Neural cell (in vitro differentiated cells): ENCODE results near the gene LRRTM3.

Source experiments
- CTCF ChIP-seq: fragments of 450-650 bp; IDR thresholded peaks from 2 replicates; pipeline ENCODE4 v1.5.1; 2014; ENCODE audit warnings: antibody characterized with exemption, mild to moderate bottlenecking, moderate library complexity; ENCODE audit not compliant: poor library complexity, severe bottlenecking
- EZH2 ChIP-seq: fragments of 200-600, 300-800 bp; shearing (Covaris generic), sonication (generic); IDR thresholded peaks from 2 replicates; pipeline ENCODE4 v1.6.1; 2014; ENCODE audit warnings: antibody characterized with exemption, low read length, borderline replicate concordance, mild to moderate bottlenecking; ENCODE audit not compliant: insufficient read depth, poor library complexity, severe bottlenecking
- POLR2AphosphoS5 ChIP-seq: IDR thresholded peaks from 2 replicates; pipeline ENCODE4 v1.6.1; 2012
- RAD21 ChIP-seq: fragments of 450-650 bp; conservative IDR thresholded peaks from 2 replicates; pipeline ENCODE4 v1.6.1; 2014; ENCODE audit warnings: antibody characterized with exemption, mild to moderate bottlenecking, moderate library complexity
- REST ChIP-seq: IDR thresholded peaks from 2 replicates; pipeline ENCODE4 v1.6.1; 2012; ENCODE audit warnings: borderline replicate concordance
- SMC3 ChIP-seq: fragments of 450-650 bp; conservative IDR thresholded peaks from 2 replicates; pipeline ENCODE4 v1.6.1; 2014; ENCODE audit warnings: antibody characterized with exemption, mild to moderate bottlenecking, moderate library complexity; ENCODE audit not compliant: poor library complexity
- TAF1 ChIP-seq: IDR thresholded peaks from 2 replicates; pipeline ENCODE4 v1.6.1; 2012; ENCODE audit warnings: low read depth

- TF ChIP-seq CTCF = no peak
- no peak for TF ChIP-seq EZH2
- TF ChIP-seq REST = no peak
- no peak for TF ChIP-seq RAD21
- TF ChIP-seq POLR2AphosphoS5 = no peak
- TF ChIP-seq SMC3 = no peak
- no peak for TF ChIP-seq TAF1
Measured at GRCh38 chr10:67075491-67075971, 149.7 kb downstream of the LRRTM3 start.
